Bronchial epithelial cell (primary cell): Measurements from ENCODE around the gene COL25A1. TPM values are rescaled to one million over a fixed set of nuclear protein-coding genes. Genes with fewer than 3 reads are reported as not detected.

Source experiments
- DNase-seq: peaks from one replicate; pipeline ENCODE4 v3.0.0-alpha.2; 2010; ENCODE audit warnings: low read depth
- FAIRE-seq: peaks from 2 replicates; lab custom pipeline; 2011; peaks lifted over from hg19 to GRCh38; lab: Jason Lieb, UNC
- H3K27me3 ChIP-seq: 2 replicates; pipeline ENCODE4 v1.5.1; 2011; ENCODE audit warnings: low read length; ENCODE audit not compliant: control insufficient read depth, insufficient read depth
- H3K36me3 ChIP-seq: 2 replicates; pipeline ENCODE4 v1.5.1; 2011; ENCODE audit warnings: low read length; ENCODE audit not compliant: control insufficient read depth, insufficient read depth
- H3K4me3 ChIP-seq: 2 replicates; pipeline ENCODE4 v1.5.1; 2011; ENCODE audit warnings: mild to moderate bottlenecking, low read depth, low read length, control low read depth
- CTCF ChIP-seq: IDR thresholded peaks from 2 replicates; pipeline ENCODE4 v1.5.1; 2011; ENCODE audit warnings: mild to moderate bottlenecking, moderate library complexity, low read length, control low read depth, inconsistent platforms; ENCODE audit not compliant: insufficient read depth, severe bottlenecking
- total RNA-seq: library from RNA; depleted of rRNA; stranded (reverse); fragments of >200 nt; gene quantifications from 2 replicates; pipeline ENCODE4 v1.2.1, GENCODE V29; 2014

COL25A1 gene
- total RNA-seq, 1 donor from 2014 or later, result under 0.01 TPM

GRCh38 chr4:108783665-108784463, 518.6 kb downstream of the COL25A1 start:
- Histone ChIP-seq H3K36me3 (no peaks in the 10 kb centered on the region), H3K4me3 (no peak overlapping the region), H3K27me3 (no peaks in the 10 kb centered on the region)
- no peak for FAIRE-seq
- peak; percentile 10 for DNase-seq
- no peak for TF ChIP-seq CTCF

DNA sequence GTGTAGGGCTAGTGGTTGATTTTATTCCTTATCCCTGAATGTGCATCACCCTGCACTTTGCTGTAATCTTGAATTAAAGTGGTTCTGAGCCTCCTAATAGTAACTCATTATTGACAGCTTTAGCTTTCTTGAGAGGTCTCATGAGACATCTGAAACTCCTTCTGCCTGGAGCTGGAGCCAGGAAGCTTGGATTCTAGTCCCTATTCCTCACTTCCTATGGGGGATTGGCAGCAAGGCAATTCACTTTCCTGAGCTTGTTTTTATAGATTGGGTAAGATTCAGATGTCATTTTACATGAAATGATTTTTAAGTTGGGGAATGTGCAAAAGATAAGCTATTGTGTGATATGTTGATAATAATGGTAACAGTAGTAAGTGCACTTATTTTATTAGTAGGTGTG, 522.5 kb downstream of the COL25A1 start:
- no peak for DNase-seq
- no peaks in the 10 kb centered on the region for H3K36me3 ChIP-seq
- FAIRE-seq, result no peak
- no peak overlapping the region for H3K4me3 ChIP-seq
- no peak for TF ChIP-seq CTCF
- no peaks in the 10 kb centered on the region for H3K27me3 ChIP-seq

GRCh38 chr4:108777388-108777787, 525.1 kb downstream of the COL25A1 start:
- DNase-seq (peak; percentile 25), FAIRE-seq (no peak)
- no peaks in the 10 kb centered on the region for H3K27me3 ChIP-seq
- H3K4me3 ChIP-seq, result no peak overlapping the region
- H3K36me3 ChIP-seq, result no peaks in the 10 kb centered on the region
- TF ChIP-seq CTCF, result no peak

DNA sequence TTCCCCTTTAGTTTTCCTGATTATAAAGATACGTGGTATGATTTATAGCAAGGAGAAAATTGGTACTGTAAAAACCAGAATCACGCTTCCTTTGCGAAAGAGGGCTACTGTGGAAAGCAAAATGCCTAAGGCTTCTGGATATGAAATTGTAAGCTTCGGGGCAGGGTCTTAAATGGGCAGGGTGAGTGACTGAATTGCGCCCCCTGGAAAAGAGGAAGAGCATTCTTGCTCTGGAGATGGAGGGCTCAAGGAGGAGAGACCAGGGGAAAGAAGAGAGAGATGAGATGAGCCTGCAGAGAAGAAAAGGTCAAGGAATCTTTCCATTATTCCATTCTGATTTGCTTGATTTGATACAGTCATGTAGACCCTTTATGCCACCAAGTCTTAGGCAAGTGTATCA, 526.5 kb downstream of the COL25A1 start:
- no peak for TF ChIP-seq CTCF
- DNase-seq (no peak), FAIRE-seq (no peak)
- Histone ChIP-seq H3K27me3 (no peaks in the 10 kb centered on the region), H3K36me3 (no peaks in the 10 kb centered on the region), H3K4me3 (no peak overlapping the region)

DNA sequence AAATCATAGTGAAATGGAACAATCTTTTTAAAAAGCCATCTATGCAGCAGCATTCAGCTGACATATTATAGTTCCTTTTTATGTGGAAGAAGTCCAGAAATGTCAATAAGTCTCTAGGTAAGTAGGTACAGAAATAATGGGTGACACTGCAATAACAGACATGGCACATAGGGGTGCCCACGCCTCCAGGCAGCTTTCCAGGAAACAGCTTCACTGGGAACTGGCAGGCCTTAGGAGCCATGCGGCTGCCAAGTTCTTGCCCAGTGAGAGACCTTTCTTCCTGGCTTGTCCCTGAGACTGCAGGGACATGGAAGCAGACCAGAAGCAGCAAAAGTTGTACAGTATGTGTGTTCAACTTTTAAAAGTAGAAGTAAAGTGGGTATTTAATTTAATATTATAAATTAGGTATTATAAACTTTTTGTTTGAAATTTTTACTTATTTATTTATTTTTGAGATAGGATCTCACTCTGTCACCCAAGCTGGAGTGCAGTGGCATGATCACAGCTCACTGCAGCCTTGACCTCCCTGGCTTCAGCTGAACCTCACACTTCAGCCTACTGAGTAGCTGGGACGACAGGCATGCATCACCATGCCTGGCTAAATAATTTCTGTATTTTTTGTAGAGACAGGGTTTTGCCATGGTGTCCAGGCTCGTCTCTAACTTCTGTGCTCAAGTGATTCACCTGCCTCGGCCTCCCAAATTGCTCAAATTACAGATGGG, 527.5 kb downstream of the COL25A1 start:
- DNase-seq (no peak), FAIRE-seq (no peak)
- H3K27me3 ChIP-seq, result no peaks in the 10 kb centered on the region
- no peaks in the 10 kb centered on the region for H3K36me3 ChIP-seq
- H3K4me3 ChIP-seq, result no peak overlapping the region
- peak; percentile 1 for TF ChIP-seq CTCF
